ENCODE results near the gene EIF2AK3. TPM values are rescaled to one million over a fixed set of nuclear protein-coding genes. Genes with fewer than 3 reads are reported as not detected.

Gene EIF2AK3
- total and polyA plus RNA-seq, 2 of the 13 experiments (the other 11 are each of a cell fraction or from before 2014, with no cell fraction given) = 10.3 to 30.6 TPM

GRCh38 chr2:88668862-88669261 lies 41.6 kb upstream of the EIF2AK3 start (continued):
- TF ChIP-seq PAXIP1 (CRISPR knock-in tag; conservative IDR thresholded peaks at IDR 0.05) = 0 out of 2 replicates have a peak, but pooled peaks have one; percentile 25
- no peak for TF ChIP-seq SP1 (IDR thresholded peaks at IDR 0.05)
- no peak for TF ChIP-seq SP1 (CRISPR knock-in tag; IDR thresholded peaks at IDR 0.05)

- ATAC-seq = no peak
- Histone ChIP-seq H3K27ac (ENCODE audit: extremely low read length, insufficient read depth, low read length) (no peak overlapping the region), H3K9ac (ENCODE audit: insufficient read depth, low read depth, low read length) (no peak overlapping the region), H3K36me3 (replicated peaks in 1 of 2; ENCODE audit: control insufficient read depth in 1 of 2, insufficient read depth in 2 of 2, low read length in 2 of 2) (no peaks in the 10 kb centered on the region), H2AFZ (ENCODE audit: low read length) (no peak overlapping the region), H3K9me3 (ENCODE audit: low read length) (no peaks in the 10 kb centered on the region), H3K4me1 (ENCODE audit: insufficient read depth, low read length) (peaks cover 13% of the 10 kb centered on the region), H3K4me2 (ENCODE audit: low read depth, low read length) (no peak overlapping the region), H3K27me3 (ENCODE audit: control insufficient read depth in 1 of 2, insufficient read depth in 2 of 2, low read length in 2 of 2) (no peaks in the 10 kb centered on the region), H4K20me1 (ENCODE audit: insufficient read depth, low read length) (no peaks in the 10 kb centered on the region), H3K79me2 (ENCODE audit: insufficient read depth, low read length) (no peaks in the 10 kb centered on the region), H3K4me3 (replicated peaks in 1 of 3; ENCODE audit: insufficient read depth in 1 of 3, low read depth in 2 of 3, low read length in 3 of 3) (no peak overlapping the region)
- TF ChIP-seq HBP1 (CRISPR knock-in tag; IDR thresholded peaks at IDR 0.05; ENCODE audit: low read depth) (no peak), ZNF619 (CRISPR knock-in tag; IDR thresholded peaks at IDR 0.05) (no peak), NAIF1 (CRISPR knock-in tag; IDR thresholded peaks at IDR 0.05; ENCODE audit: borderline replicate concordance) (no peak), E2F2 (CRISPR knock-in tag; IDR thresholded peaks at IDR 0.05; ENCODE audit: borderline replicate concordance) (no peak), ZBTB1 (CRISPR knock-in tag; IDR thresholded peaks at IDR 0.05; ENCODE audit: borderline replicate concordance) (no peak), HMGXB4 (CRISPR knock-in tag; IDR thresholded peaks at IDR 0.05; ENCODE audit: borderline replicate concordance in 1 of 2, low read depth in 1 of 2) (no peak)
- BruUV-seq (replicated peaks) = no TSS peak
- 89% methylated on average over 2 of the region's 2 CpGs for WGBS (ENCODE audit: low lambda C conversion rate)
- FAIRE-seq = no peak
- ChIA-PET POLR2A (interaction anchor here (0.8 kb wide), 1 partner anchor 39 kb away, joined by 3 read pairs; no protein-coding TSS in a partner anchor), CTCF (ENCODE audit: low intra/inter-chr PET ratio, low total read pairs) (interaction anchor here (1.2 kb wide), 1 partner anchor 77 kb away, joined by 3 read pairs; no protein-coding TSS in a partner anchor)
- in situ Hi-C loops (cut with HindIII; ENCODE audit: extremely low pct_ligation_motif_present, low pct_unique_long_range_greater_than_20kb) (loop anchor here (5.0 kb wide), 1 partner anchor 75 kb away; no protein-coding TSS in a partner anchor), intact Hi-C loops (cut with micrococcal nuclease; ENCODE audit: unreplicated experiment) (no loop called here)
- no peak for DNase-seq (ENCODE audit: low spot score)
Measured at GRCh38 chr2:88667219-88667618, 40.0 kb upstream of the EIF2AK3 start.
